Neural cell (in vitro differentiated cells): ENCODE measurements around the gene LRRC34.

Source experiments
- EP300 ChIP-seq: fragments of 450-650 bp; conservative IDR thresholded peaks from 2 replicates; pipeline ENCODE4 v1.6.1; 2014; ENCODE audit warnings: antibody characterized with exemption, mild to moderate bottlenecking, moderate library complexity; ENCODE audit not compliant: poor library complexity, severe bottlenecking
- RAD21 ChIP-seq: fragments of 450-650 bp; conservative IDR thresholded peaks from 2 replicates; pipeline ENCODE4 v1.6.1; 2014; ENCODE audit warnings: antibody characterized with exemption, mild to moderate bottlenecking, moderate library complexity
- TF ChIP-seq, protein P1 (sequence below): fragments of 450-650 bp; IDR thresholded peaks from 2 replicates; pipeline ENCODE4 v1.5.1; 2014; ENCODE audit warnings: antibody characterized with exemption, mild to moderate bottlenecking, moderate library complexity; ENCODE audit not compliant: poor library complexity, severe bottlenecking

- TF ChIP-seq, protein P1, sequence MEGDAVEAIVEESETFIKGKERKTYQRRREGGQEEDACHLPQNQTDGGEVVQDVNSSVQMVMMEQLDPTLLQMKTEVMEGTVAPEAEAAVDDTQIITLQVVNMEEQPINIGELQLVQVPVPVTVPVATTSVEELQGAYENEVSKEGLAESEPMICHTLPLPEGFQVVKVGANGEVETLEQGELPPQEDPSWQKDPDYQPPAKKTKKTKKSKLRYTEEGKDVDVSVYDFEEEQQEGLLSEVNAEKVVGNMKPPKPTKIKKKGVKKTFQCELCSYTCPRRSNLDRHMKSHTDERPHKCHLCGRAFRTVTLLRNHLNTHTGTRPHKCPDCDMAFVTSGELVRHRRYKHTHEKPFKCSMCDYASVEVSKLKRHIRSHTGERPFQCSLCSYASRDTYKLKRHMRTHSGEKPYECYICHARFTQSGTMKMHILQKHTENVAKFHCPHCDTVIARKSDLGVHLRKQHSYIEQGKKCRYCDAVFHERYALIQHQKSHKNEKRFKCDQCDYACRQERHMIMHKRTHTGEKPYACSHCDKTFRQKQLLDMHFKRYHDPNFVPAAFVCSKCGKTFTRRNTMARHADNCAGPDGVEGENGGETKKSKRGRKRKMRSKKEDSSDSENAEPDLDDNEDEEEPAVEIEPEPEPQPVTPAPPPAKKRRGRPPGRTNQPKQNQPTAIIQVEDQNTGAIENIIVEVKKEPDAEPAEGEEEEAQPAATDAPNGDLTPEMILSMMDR, result no peak
- TF ChIP-seq EP300, result no peak
- no peak for TF ChIP-seq RAD21
These were observed 45.1 kb upstream of the LRRC34 start for GRCh38 chr3:169857811-169858210.
